ENCODE data around the gene GRIK2. TPM values are rescaled to one million over a fixed set of nuclear protein-coding genes. Genes with fewer than 3 reads are reported as not detected.

Gene GRIK2
- total and polyA plus RNA-seq, 2 of the 4 experiments (the other 2 are of a cell fraction): 8.2 to 15.2 TPM

GRCh38 chr6:101883505-101883904, 490.0 kb downstream of the GRIK2 start:
- dilution Hi-C loops (cut with HindIII; ENCODE audit: low sequenced_read_pairs, unreplicated experiment) (no loop called here), intact Hi-C loops (cut with micrococcal nuclease) (no loop called here), in situ Hi-C loops (cut with MboI; ENCODE audit: low sequenced_read_pairs) (no loop called here)
- H3K9me1 ChIP-seq (ENCODE audit: insufficient read depth, low read length): no peaks in the 10 kb centered on the region
- no peak overlapping the region for H3K18ac ChIP-seq (ENCODE audit: low read depth, low read length)
- H2AFZ ChIP-seq (replicated peaks; ENCODE audit: low read length, poor library complexity): no peak overlapping the region
- no peak overlapping the region for H4K91ac ChIP-seq (ENCODE audit: insufficient read depth, low read depth, low read length)
- no peak overlapping the region for H3K9ac ChIP-seq (ENCODE audit: low read depth, low read length)
- no peaks in the 10 kb centered on the region for H3K79me1 ChIP-seq (ENCODE audit: low read depth in 1 of 2, low read length in 2 of 2)
- TF ChIP-seq BHLHE40 (IDR thresholded peaks at IDR 0.05; ENCODE audit: low read depth, low read length) (no peak), ELK1 (IDR thresholded peaks at IDR 0.05; ENCODE audit: borderline replicate concordance, low read depth, low read length) (no peak), RAD21 (IDR thresholded peaks at IDR 0.05; ENCODE audit: low read length) (no peak), CEBPB (IDR thresholded peaks at IDR 0.05; ENCODE audit: low read depth, low read length) (no peak; the same call in 1 of the 2 replicates), CTCF (conservative IDR thresholded peaks at IDR 0.05; ENCODE audit: low read depth, low read length) (no peak), FOS (IDR thresholded peaks at IDR 0.05; ENCODE audit: low read depth, low read length) (no peak), RCOR1 (IDR thresholded peaks at IDR 0.05; ENCODE audit: insufficient replicate concordance, low read length) (no peak), CHD1 (IDR thresholded peaks at IDR 0.05; ENCODE audit: low read depth, low read length) (no peak), MAFK (IDR thresholded peaks at IDR 0.05; ENCODE audit: low read depth, low read length) (no peak), MXI1 (IDR thresholded peaks at IDR 0.05; ENCODE audit: borderline replicate concordance, low read depth, low read length) (no peak), MAZ (IDR thresholded peaks at IDR 0.05; ENCODE audit: borderline replicate concordance, low read depth, low read length) (no peak)
- 88% methylated on average over 1 of the region's 3 CpGs; no CpG with 5 or more reads in 1 of the 2 experiments for WGBS, 2 experiments (ENCODE audit: extremely low coverage in 2 of 2, insufficient read length in 1 of 2)
- no peaks in the 10 kb centered on the region for H4K20me1 ChIP-seq (ENCODE audit: insufficient read depth, low read length)
- H3K23ac ChIP-seq (ENCODE audit: low read depth, low read length): no peak overlapping the region
- DNase-seq (peak; percentile 53), ATAC-seq (ENCODE audit: low read depth) (peak; percentile 46)
- no peak overlapping the region for H2BK15ac ChIP-seq (ENCODE audit: low read depth, low read length)
- H2BK20ac ChIP-seq (ENCODE audit: low read depth, low read length): no peak overlapping the region
- H3K56ac ChIP-seq (ENCODE audit: extremely low read depth, insufficient read depth, low read length): no peak overlapping the region
- H3K27ac ChIP-seq (ENCODE audit: insufficient read depth, low read length): no peak overlapping the region
- H4K8ac ChIP-seq (ENCODE audit: low read depth in 2 of 2, low read length in 2 of 2): 0 out of 4 replicates have a peak overlapping the region, but pooled peaks of 1 of the 2 experiments have one; percentile 22
- no peak overlapping the region for H2BK120ac ChIP-seq (ENCODE audit: low read depth, low read length)
- no TSS peak for BruUV-seq (replicated peaks)
- no peaks in the 10 kb centered on the region for H3K27me3 ChIP-seq (ENCODE audit: control insufficient read depth, insufficient read depth, low read length)
- H3K4ac ChIP-seq (ENCODE audit: low read depth, low read length): no peak overlapping the region
- H3K14ac ChIP-seq (replicated peaks; ENCODE audit: low read depth, low read length): no peak overlapping the region; the same call in 1 of the 2 replicates
- no peak overlapping the region for H3K4me3 ChIP-seq (ENCODE audit: insufficient read depth, low read depth, low read length)
- H3K9me3 ChIP-seq (ENCODE audit: control insufficient read depth, insufficient read depth, low read length): no peaks in the 10 kb centered on the region
- no peak overlapping the region for H2BK5ac ChIP-seq (ENCODE audit: low read depth, low read length, poor library complexity, severe bottlenecking)
- H3K36me3 ChIP-seq (ENCODE audit: control insufficient read depth, insufficient read depth, low read length): no peaks in the 10 kb centered on the region
- POLR2A ChIA-PET (ENCODE audit: unreplicated experiment): no interaction called here
- no peak overlapping the region for H4K5ac ChIP-seq (ENCODE audit: low read depth, low read length)
- H2AK5ac ChIP-seq (ENCODE audit: low read depth, low read length): no peak overlapping the region
- H3K4me1 ChIP-seq (ENCODE audit: control insufficient read depth, insufficient read depth, low read length): no peaks in the 10 kb centered on the region; the same call in 1 of the 2 replicates
- peak overlapping the region; percentile 23; the same call in 1 of the 2 replicates for H3K4me2 ChIP-seq (ENCODE audit: low read depth, low read length)
- CTCF ChIA-PET: no interaction called here
- H2AK9ac ChIP-seq (replicated peaks; ENCODE audit: low read depth, low read length, poor library complexity): no peak overlapping the region

Measured in IMR-90 (cell line).